ENCODE data around the gene PLCB4. TPM values are rescaled to one million over a fixed set of nuclear protein-coding genes. Genes with fewer than 3 reads are reported as not detected.

PLCB4 gene
- total RNA-seq, 1 donor, result 3.5 TPM

GRCh38 chr20:9110365-9110764, 41.5 kb downstream of the PLCB4 start:
- no peak overlapping the region for H3K4me3 ChIP-seq (ENCODE audit: low read depth, low read length)
- peak; percentile 47 for DNase-seq (ENCODE audit: low read depth)
- TF ChIP-seq CTCF (IDR thresholded peaks at IDR 0.05; ENCODE audit: insufficient read depth, low read depth, low read length), result no peak

GRCh38 chr20:9110916-9111432, 42.1 kb downstream of the PLCB4 start:
- no peak for DNase-seq (ENCODE audit: low read depth)
- H3K4me3 ChIP-seq (ENCODE audit: low read depth, low read length), result no peak overlapping the region
- no peak for TF ChIP-seq CTCF (IDR thresholded peaks at IDR 0.05; ENCODE audit: insufficient read depth, low read depth, low read length)

- DNase-seq (ENCODE audit: low read depth), result peak; percentile 65
- TF ChIP-seq CTCF (IDR thresholded peaks at IDR 0.05; ENCODE audit: insufficient read depth, low read depth, low read length), result no peak
- no peak overlapping the region for H3K4me3 ChIP-seq (ENCODE audit: low read depth, low read length)
These were observed 43.9 kb downstream of the PLCB4 start for GRCh38 chr20:9112541-9113515.

- DNase-seq (ENCODE audit: low read depth), result no peak
- no peak overlapping the region for H3K4me3 ChIP-seq (ENCODE audit: low read depth, low read length)
- no peak for TF ChIP-seq CTCF (IDR thresholded peaks at IDR 0.05; ENCODE audit: insufficient read depth, low read depth, low read length)
These were observed 45.8 kb downstream of the PLCB4 start for GRCh38 chr20:9114709-9115108.

- no peak for TF ChIP-seq CTCF (IDR thresholded peaks at IDR 0.05; ENCODE audit: insufficient read depth, low read depth, low read length)
- no peak overlapping the region for H3K4me3 ChIP-seq (ENCODE audit: low read depth, low read length)
- DNase-seq (ENCODE audit: low read depth), result no peak
These were observed 48.7 kb downstream of the PLCB4 start for GRCh38 chr20:9117548-9117947.

- no peak overlapping the region for H3K4me3 ChIP-seq (ENCODE audit: low read depth, low read length)
- TF ChIP-seq CTCF (IDR thresholded peaks at IDR 0.05; ENCODE audit: insufficient read depth, low read depth, low read length), result no peak
- peak; percentile 15 for DNase-seq (ENCODE audit: low read depth)
These were observed 50.9 kb downstream of the PLCB4 start for GRCh38 chr20:9119776-9120175.

All from fibroblast of villous mesenchyme (primary cell).